Measurements from ENCODE around the gene RANBP10.
"Not testable (repeated sequence)": the region's sequence is repeated elsewhere in the genome, so short reads cannot be mapped to it uniquely, and the experiment has no call there.

Gene RANBP10

DNA sequence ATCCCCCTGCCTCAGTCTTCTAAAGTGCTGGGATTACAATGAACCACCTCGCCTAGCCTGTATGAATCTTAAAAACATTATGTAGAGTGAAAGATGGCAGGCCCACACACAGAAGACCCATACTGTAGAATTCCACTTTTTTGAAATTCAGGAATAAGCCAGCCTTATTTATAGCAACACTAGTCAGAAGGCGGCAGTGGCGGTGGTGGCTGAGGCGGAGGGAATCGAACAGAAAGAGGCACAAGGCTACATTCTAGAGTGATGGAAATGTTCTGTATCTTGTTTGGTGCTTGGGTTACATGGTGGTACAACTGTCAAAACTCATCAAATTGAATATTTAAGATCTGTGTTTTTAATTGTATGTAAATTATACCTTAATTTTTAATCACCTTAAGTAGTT is 98.6 kb downstream of the RANBP10 start:
- DNase-seq: no peak

DNA sequence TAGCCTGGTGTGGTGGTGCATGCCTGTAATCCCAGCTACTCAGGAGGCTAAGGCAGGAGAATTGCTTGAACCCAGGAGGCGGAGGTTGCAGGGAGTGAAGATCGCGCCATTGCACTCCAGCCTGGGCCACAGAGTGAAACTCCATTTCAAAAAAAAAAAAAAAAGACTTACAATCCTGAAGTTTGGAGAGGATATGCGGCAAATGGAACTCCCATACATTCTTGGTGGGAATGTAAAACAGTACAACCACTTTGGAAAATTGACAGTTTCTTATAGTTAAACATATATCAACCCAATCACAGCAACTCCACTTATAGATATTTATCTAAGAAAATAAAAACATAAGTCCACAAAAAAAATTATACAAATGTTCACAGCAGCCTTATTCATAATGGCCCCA is 99.2 kb downstream of the RANBP10 start:
- no peak for DNase-seq

DNA sequence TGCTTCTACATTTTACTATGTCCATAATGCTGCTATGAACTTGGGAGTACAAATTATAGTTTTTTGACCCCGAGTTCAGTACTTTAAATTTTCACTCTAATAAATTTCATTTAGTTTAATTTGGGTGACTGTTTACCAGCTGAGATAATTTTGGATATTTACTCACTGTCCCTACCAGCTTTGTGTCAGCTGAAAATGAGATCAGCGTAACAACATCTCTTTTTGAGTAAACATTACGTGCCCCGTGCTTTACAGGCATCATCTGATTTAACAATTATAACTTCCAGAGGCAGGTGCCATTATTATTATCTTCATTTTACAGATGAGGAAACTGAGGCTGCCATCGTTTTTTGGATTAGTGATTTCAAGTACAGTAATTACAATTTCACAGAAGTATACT is 102.2 kb downstream of the RANBP10 start:
- no peak for DNase-seq

DNA sequence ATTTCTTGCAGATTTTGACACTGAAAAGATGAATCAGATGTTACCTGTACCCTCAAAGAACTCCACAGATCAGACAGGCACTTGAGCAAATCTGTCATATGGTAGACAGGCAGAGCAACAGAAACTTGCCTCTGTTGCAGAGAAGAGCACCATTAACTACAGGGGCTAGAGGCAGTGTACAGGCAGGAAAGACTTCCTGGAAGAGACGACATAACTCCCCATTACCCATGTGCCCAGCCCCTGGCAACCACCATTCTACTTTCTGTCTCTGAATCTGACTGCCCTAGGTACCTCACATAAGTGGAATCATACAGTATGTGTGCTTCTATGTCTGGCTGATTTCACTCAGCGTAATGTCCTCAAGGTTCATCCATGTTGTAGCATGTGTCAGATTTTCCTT is 102.7 kb downstream of the RANBP10 start:
- no peak for DNase-seq

DNA sequence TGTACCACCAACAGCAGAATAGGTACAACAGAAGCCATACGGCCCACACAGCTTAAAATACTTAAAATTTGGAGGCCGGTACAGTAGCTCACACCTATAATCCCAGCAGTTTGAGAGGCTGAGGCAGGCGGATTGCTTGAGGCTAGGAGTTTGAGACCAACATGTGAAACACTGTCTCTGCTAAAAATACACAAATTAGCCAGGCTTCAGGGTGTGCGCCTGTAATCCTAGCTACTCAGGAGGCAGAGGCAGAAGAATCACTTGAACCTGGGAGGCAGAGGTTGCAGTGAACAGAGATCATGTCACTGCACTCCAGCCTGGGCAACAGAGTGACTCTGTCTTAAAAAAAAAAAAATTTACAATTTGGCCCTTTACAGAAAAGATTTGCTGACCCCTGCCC is 104.2 kb downstream of the RANBP10 start:
- DNase-seq: no peak

DNA sequence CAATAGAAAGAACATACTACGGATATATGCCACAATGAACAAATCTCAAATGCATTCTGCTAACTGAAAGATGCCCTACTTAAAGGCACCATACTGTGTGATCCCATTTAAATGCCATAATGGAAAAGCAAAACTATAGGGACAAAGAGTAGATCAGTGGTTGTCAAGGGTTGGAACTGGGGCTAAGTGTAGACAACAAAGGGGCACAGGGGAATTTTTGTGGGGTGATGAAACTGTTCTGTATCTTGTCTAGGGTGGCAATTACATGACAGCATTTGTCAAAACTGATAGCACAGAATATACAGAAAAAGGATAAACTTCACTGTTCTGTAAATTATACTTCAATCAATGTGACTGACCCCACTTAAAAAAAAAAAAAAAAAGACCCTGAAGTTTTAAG is 104.9 kb downstream of the RANBP10 start:
- DNase-seq: no peak

DNA sequence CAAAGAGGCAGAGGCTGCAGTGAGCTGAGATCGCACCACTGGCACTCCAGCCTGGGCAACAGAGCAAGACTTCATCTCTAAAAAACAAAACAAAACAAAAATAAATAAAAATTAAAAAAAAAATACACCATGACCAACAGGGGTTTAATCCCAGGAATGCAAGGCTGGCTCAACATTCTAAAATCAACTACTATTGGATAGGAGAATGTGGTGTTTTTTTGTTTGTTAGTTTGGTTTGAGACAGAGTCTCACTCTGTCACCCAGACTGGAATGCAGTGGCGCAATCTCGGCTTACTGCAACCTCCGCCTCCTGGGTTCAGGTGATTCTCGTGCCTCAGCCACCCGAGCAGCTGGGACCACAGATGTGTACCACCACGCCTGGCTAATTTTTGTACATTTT is 107.1 kb downstream of the RANBP10 start:
- no peak for DNase-seq

DNA sequence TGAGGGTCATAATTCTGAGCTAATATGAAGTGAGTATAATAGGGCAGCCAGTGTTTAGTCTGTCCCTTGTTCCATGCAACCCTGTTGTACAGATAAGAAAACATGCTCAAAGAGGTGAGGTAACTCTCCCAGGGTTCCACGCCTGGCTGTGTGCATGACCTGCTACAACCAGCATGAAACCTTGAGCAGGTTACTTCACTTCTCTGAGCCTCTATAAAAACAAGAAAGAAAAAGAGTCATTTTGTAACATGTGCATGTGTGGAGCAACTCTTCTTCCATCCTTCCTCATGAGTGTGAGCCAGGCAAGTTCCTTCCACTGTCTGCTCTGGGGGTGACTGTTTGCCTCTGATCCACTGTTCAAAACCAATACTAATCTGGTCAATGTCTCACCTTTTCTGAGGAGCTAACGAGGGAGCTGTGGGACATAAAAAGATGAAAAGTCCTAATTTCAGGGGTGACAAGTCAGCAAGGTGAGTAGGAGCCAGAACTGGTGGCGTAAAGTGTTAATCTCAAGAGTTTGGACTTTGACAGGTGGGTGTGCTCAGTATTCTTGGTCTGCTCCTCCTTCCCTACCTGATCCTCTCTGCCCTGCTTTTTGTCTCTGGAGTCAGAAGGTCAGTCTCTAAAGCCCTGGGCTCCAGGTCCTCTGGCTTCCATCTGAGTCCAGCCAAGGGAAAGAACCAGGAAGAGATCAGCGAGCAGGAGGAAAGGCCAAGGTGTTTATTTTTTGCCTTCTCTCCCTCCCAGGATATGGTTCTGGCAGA is 108.8 kb downstream of the RANBP10 start:
- no peak for DNase-seq

DNA sequence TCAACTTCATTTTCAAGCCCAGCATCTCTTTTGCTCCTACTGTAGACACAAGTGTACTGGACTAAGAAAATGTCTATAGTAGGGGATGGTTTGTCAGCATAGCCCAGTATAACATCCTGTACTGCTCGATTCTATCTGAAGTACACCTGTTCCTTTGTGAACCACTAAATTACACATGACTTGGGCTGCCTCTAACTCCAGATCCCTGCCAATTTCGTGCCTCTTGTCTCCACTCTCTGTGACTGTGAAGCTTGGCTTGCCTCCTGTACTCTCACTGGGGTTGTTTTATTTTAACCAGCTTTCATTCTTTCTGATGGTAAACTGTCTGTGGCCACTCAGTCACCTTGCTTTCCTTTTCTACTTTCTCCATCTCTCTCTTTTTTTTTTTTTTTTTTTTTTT is 111.7 kb downstream of the RANBP10 start:
- no peak for DNase-seq

DNA sequence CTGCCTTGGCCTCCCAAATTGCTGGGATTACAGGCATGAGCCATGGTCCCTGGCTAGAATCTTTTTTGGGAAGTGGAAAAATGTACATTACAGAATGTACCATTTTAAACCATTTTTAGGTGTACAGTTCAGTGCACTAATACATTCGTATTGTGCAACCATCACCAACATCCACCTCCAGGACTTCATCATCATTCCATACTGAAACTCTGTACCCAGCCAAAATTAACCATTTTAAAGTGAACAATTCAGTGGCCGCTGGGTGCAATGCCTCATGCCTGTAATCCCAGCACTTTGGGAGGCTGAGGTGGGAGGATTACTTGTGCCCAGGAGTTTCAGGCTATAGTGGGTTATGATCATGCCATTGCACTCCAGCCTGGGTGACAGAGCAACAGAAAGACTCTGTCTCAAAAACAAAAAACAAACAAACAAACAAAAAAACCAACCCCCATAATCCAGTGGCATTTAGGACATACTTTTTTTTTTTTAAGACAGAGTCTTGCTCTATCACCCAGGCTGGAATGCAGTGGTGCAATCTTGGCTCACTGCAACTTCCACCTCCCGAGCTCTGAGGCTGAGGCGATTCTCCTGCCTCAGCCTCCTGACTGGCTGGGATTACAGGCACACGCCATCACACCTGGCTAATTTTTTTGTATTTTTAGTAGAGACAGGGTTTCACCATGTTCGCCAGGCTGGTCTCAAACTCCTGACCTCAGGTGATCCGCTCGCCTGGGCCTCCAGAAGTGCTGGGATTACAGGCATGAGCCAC is 112.7 kb downstream of the RANBP10 start:
- DNase-seq: not testable (repeated sequence)

DNA sequence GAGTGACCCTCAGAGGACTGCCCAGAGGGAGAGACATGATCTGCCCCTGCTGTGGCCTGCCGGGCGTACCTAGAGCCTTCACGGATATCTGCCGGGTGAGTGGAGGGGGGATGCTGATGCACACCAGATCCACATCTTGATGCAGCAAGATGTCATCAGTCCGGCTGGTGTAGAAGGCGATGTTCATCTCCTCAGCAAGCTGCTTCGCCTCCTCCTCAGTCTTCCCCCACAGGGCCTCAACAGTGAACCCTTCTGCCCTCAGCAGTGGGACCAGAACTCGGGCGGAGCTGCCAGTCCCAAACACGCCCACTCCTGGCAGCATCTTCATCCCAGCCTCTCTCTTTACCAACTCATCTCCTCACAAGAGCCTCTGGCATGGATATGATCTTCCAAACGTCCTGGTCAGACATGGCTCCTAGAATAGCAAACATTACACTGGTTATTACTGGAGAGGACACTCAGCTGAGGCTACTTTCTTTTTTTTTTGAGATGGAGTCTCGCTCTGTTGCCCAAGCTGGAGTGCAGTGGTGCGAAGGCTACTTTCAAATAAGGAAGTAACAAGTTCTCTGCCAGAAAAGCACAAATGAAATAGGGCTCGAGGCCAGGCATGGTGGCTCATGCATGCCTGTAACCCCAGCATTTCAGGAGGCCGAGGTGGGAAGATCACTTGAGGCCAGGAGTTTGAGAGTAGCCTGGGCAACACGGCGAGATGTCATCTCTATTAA is 120.8 kb downstream of the RANBP10 start:
- DNase-seq: no peak

DNA sequence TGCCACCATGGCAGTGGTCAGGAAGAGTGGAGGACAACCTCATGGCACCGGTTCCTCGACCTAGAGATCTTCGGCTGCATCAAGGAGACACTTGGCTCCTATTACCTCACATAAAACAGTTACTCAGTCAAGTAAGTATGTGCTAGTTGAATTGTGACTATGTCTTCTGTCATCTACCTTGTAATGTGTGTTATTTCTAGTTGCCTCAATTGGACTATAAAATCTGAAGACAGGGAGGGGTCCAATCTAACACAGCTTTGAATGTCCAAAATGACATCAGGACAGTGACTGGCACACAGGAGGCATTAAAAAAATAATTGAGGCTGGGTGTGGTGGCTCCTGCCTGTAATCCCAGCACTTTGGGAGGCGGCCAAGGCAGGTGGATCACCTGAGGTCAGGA is 122.6 kb downstream of the RANBP10 start:
- DNase-seq: no peak

DNA sequence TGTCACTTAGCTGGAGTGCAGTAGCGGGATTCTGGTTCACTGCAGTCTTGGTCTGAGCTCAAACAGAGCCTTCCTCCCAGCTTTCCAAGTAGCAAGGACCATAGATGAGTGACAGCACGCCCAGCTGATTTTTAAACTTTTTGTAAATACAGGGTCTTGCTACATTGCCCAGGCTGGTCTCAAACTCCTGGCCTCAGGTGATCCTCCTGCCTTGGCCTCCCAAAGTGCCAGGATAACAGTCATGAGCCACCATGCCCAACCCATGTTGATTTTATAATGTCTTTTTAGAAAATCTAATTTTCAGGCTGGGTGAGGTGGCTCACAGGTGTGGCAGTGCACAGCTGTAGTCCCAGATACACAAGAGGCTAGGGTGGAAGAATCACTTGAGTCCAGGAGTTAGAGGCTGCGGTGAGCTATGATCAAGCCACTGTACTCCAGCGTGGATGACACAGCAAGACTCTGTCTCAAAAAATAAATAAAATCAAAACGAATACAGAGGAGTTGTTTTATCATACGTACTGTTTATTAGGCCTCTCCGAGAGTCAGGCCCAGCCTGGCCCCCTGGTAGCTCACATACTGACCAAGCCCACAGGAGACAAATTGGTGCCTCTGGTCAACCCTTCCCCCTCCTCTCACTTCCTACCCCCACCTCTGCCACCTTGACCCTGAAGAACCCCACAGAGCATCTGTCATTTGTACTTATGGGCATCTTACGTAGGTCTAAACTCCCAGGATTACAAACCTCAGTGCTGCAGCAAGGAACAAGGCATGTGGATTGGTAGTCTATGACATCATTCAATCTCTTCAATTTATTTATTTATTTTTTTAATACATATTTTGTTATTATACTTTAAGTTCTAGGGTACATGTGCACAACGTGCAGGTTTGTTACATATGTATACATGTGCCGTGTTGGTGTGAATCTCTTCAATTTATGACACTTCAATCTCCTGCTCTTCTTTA is 126.1 kb downstream of the RANBP10 start:
- DNase-seq: no peak

DNA sequence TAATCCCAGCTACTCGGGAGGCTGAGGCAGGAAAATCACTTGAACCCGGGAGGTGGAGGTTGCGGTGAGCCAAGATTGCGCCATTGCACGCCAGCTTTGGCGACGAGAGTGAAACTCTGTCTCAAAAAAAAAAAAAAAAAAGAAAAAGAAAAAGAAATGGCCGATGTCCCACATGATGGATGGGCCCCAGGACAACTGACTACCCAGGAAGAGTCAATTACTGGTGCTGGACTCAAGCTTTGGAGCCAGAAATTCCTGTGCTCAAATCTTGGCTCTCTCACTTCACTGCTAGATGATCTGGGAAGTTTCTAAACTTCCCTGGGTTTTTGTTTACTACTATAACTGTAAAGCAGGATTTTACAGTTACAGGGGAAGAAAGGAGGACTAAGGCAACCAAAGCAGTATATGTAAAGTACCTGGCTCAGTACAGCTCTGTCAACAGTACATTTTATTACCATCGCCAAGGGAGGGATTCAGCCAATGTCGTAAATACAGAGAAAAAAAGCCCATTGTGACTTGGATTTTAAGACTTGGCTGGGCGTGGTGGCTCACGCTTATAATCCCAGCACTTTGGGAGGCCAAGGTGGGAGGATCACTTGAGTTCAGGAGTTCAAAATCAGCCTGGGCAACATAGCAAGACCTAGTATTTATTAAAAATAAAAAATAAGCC is 127.9 kb downstream of the RANBP10 start:
- no peak for DNase-seq

DNA sequence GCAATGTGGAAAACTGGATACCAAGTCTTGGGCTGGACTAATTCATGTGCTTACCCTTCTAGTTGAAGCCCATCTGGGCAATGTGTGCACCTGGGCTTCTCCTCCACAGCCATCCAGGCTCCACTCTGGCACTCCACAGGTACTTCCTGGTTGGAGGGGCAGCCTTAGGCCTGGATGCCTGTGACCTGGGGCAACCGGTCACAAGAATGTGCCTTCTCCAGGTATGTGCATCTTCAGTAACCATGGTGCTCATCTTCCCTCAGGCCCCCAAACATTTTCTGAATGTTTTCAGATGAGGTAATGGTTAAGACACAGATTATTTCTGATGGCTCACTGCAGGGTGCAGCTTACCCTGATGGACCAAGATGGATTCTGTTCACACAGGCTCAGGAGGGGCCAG is 128.6 kb downstream of the RANBP10 start:
- DNase-seq: no peak

DNA sequence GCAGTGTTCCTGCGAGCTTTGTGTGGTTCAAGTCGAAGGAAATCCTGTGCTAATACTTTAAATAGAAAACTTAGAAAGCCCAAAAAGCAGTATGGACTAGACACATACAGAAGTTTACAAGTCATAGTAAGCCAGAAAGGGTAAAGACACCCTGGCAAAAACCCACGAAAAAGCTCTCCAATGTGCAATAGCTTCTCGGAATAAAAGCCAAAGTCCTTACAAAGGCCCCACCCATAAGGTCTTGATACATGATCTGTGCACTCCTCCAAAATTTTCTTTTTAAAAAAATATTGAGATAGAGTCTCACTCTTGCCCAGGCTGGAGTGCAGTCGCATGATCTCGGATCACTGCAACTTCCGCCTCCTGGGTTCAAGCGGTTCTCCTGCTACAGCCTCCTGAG is 129.4 kb downstream of the RANBP10 start:
- DNase-seq: no peak

DNA sequence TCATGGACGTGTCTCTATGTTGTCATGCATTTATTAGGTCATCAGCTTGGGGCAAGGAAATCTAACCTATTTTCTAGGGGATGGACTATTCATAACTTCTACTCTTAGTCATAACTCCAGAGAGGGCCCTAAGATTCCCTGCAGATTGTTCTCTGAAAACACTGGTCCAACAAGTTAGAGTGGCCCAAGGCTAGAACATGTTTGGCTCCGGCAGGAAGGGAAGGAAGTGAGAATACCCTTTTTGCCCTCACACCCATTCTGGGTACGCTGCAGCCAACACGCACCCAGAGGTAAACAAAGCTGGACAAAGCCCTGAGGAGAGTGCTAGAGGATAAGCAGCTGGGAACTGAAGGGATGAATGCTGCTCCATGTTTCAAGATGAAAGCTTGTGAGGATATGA is 129.8 kb downstream of the RANBP10 start:
- DNase-seq: no peak

DNA sequence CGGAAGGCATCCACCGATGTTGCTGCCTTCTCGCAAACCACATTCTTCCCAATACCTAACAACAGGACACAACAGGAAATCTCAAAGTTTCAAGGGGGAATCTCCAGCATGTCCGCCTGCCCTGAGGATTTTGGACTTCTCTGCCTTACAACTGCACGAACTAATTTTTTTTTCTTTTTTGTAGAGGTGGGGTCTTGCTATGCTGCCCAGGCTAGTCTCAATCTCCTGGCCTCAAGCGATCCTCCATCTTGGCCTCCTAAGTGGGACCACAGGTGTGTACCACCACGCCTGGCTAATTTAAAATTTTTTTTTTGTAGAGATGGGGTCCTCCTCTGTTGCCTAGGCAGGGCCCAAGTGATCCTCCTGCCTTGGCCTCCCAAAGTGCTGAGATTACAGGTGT is 130.4 kb downstream of the RANBP10 start:
- no peak for DNase-seq

DNA sequence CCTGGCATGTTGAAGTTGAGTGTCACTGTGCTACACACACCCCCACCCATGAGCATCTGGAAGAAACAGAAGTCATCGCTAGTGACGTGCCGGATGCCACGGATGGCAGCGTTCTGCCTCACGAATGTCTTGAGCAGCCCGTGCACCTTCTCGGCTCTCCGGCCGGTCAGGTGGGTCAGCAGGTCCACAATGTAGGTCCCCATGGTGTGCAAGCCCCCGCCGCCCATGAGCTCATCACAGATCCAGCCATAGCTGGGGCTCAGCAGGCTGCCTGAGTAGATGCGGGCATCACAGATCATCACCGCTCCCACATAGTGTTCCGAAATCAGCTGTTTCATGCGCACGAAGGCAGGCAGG is 130.8 kb downstream of the RANBP10 start:
- no peak for DNase-seq

DNA sequence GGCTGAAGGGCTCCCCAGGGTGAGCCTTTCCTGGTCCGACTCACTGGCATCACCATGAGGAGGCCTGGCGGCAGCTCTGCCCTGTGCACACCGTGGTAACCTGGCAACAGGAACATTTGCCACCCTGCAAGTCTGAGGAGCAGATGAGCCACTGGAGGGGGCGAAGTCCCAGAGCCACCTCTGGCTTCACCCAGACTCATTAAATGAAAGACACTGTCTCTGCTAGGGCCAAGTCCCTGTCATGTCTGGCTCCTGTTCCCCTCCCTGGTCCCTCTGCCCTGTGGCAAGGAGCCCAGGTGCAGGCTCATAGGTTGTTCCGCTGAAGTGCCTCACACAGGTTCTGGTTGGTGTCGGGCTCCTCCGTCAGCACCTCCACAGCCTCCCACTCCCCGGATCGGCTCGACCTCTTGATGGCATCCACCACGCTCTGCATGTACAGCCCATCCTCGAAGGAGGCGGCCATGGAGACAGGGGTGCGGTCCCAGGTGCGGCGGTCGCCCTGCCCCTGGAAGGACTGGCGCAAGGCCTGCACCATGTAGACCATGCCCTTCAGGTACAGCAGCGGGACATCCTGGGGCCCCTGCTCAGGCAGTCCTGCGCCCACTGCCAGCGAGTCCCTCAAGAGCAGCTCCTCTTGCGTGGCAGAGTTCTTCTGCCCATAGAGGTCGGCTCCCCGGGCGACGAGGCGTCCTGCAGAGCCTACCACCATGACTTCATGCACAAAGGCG is 131.3 kb downstream of the RANBP10 start:
- no peak for DNase-seq

Measured in KG1 (cell line).